Renal cortex interstitium (tissue), 11 donors: ENCODE data around the gene WNT7B. TPM values are rescaled to one million over a fixed set of nuclear protein-coding genes. Genes with fewer than 3 reads are reported as not detected.

ENCODE experiments used
- DNase-seq, 11 donors: peaks; one replicate each; pipeline ENCODE4 v3.0.0-alpha.2; 2013; ENCODE audit warnings: low read depth in 9 of 11, low spot score in 4 of 11; ENCODE audit errors: extremely low read depth in 1 of 11
- polyA plus RNA-seq, 3 donors: library from polyadenylated mRNA; unstranded; fragments of 120-200 nt; gene quantifications; one replicate each; pipeline ENCODE4 v1.2.1, GENCODE V29; 2013; ENCODE audit not compliant: insufficient read length in 3 of 3

Gene WNT7B
- polyA plus RNA-seq, 3 donors: 5.8 to 11.1 (median 9.6) TPM

- no peak for DNase-seq
Measured at GRCh38 chr22:45978275-45978713, 1.3 kb upstream of the WNT7B start.

GRCh38 chr22:45977551-45978274 lies 751 bp upstream of the WNT7B start:
- DNase-seq: no peak

GRCh38 chr22:45976254-45977002 lies 534 bp downstream of the WNT7B start:
- no peak for DNase-seq

- no peak for DNase-seq
Measured at GRCh38 chr22:45975164-45976161, 1.5 kb downstream of the WNT7B start.

GRCh38 chr22:45974498-45974897 lies 2.5 kb downstream of the WNT7B start:
- no peak for DNase-seq

GRCh38 chr22:45972889-45973253 lies 4.1 kb downstream of the WNT7B start:
- DNase-seq: no peak

- no peak for DNase-seq
Measured at GRCh38 chr22:45972091-45972888, 4.7 kb downstream of the WNT7B start.

- DNase-seq: no peak
Measured at GRCh38 chr22:45971408-45972028, 5.4 kb downstream of the WNT7B start.

- DNase-seq: no peak
Measured at GRCh38 chr22:45970705-45971407, 6.1 kb downstream of the WNT7B start.

- no peak for DNase-seq
Measured at GRCh38 chr22:45969801-45970470, 7.0 kb downstream of the WNT7B start.

GRCh38 chr22:45969414-45969799 lies 7.6 kb downstream of the WNT7B start:
- no peak for DNase-seq

- DNase-seq: no peak
Measured at GRCh38 chr22:45968751-45969413, 8.1 kb downstream of the WNT7B start.

- no peak for DNase-seq
Measured at GRCh38 chr22:45968003-45968650, 8.8 kb downstream of the WNT7B start.

GRCh38 chr22:45966895-45967365 lies 10.0 kb downstream of the WNT7B start:
- no peak for DNase-seq

- no peak for DNase-seq
Measured at GRCh38 chr22:45966320-45966894, 10.6 kb downstream of the WNT7B start.

- no peak for DNase-seq
Measured at GRCh38 chr22:45965563-45965962, 11.4 kb downstream of the WNT7B start.
